GM18517 (cell line): ENCODE results near the gene HCN2.

Source experiments
- ATAC-seq: cut with Tn5 transposase; IDR thresholded peaks from one replicate; pipeline ENCODE4 v1.9.1; 2021; ENCODE audit warnings: mild to moderate bottlenecking, moderate library complexity; ENCODE audit not compliant: unreplicated experiment

HCN2 gene

GRCh38 chr19:633786-634639 lies 44.3 kb downstream of the HCN2 start:
- no peak for ATAC-seq

DNA sequence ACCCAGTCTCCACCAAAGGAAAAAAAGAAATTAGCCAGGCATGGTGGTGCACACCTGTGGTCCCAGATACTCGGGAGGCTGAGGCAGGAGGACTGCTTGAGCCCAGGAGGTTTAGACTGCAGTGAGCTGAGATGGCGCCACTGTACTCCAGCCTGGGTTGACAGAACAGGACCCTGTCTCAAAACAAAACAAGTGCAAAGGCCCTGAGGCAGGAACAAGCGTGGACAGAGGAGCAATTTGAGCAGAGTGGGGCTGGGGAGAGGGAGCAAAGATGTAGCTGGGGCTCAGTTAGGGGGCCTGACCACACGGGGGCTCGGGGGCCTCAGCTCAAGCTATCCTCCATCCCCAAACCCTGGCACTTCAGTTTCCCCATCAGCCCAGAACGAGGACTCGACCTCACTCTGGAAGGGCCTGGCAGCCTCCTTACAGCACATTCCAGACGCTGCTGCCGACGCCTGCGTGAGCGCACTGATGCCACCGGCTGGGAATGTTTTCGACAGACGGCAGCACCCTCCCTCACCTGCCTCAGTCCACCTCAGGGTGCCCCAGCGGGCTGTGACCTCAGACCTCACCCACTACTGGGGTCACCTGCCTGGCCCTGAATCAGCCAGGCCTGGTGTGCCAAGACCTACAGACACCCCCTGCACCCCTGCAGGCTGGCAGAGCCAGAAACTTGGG lies 45.4 kb downstream of the HCN2 start:
- ATAC-seq, result no peak

GRCh38 chr19:638906-639252 lies 49.2 kb downstream of the HCN2 start:
- no peak for ATAC-seq

- no peak for ATAC-seq
These were observed 49.8 kb downstream of the HCN2 start, which contains the start of gene FGF22 for GRCh38 chr19:639253-640160. TSS of gene FGF22 (plus strand) at chr19:639879. CDS start at chr19:639926, 47 bp downstream.

DNA sequence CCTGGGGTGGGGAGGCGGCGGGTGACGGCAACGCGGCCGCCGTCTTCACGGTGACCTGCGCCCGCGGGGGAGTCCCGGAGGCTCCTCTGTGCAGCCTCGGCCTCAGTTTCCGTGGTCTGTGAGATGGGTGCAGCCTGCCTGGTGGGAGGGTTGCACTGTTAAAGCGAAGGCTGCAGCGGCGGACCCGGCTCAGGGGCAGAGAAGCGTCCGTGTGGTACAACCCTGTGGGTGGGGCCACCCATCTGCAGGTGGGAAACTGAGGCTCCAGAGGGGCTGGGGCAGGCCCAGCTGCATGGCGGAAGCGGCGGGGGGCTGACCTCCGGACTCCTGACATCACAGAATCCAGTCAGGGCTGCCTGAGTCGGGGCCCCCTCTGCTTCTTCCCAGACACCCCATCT lies 50.5 kb downstream of the HCN2 start:
- ATAC-seq, result no peak

DNA sequence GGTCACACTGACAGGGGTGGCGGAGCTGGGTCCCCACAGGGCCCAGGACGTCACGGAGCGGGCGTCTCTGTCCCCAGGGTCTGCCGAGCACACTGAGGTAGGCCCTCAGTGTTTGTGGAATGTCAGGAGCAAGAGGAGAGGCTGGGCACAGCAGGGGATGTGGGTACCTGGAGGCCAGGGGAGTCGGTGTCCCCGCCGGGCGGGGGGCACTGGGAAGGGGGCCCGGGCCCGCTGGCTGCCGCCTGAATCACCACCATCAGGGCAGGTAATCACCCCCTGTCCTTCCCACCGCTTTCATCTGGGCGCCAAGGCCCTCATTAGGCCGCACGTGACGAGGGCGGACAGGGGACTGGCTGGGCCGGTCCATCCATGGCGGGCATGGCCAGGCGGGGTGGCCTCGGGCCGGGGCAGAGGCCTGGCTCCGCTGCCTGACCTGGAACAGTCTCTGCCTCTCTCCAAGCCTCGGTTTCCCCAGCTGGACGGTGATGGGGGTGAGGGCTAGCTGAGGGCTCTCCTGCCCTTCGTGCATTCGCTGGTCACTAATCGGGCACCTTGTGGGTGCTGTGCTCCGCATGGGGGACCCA lies 51.0 kb downstream of the HCN2 start:
- ATAC-seq, result no peak

DNA sequence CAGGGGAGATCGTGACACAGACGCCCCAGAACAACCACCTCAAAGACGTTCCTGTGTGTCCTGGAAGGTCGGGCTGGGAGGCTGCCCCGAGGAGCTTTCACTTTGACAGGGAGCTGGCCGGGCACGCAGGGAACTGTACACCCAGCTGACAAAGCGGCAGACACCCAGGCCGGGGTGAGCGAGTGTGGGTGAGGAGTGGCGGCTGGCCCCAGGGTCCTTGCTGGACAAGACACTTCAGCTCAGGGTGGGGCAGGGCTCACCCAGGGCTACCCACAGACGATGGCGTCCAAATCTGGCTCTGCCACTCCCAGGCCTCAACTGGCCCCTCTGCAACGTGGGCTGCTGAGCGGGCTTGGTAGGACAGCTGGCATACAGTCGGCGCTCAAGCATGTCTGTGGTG lies 52.0 kb downstream of the HCN2 start:
- no peak for ATAC-seq

- no peak for ATAC-seq
These were observed 53.4 kb downstream of the HCN2 start for GRCh38 chr19:642767-643727.

GRCh38 chr19:643736-644135 lies 54.1 kb downstream of the HCN2 start:
- ATAC-seq, result no peak

DNA sequence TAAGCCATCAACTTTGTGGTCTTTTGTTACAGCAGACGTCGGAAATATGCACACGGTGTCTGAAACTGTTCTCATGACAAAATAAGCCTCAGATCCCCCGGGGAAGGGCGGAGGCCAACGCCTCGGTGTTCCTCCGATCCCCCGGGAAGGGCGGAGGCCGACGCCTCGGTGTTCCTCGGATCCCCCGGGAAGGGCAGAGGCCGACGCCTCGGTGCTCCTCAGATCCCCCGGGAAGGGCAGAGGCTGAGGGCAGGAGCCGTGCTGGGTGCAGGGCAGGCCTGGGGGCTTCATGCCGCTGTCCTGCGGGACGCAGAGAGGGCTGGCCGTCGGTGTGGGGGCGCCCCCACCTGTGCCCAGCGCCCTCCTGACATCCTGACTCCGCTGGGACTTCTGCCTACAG lies 54.7 kb downstream of the HCN2 start:
- ATAC-seq, result no peak

DNA sequence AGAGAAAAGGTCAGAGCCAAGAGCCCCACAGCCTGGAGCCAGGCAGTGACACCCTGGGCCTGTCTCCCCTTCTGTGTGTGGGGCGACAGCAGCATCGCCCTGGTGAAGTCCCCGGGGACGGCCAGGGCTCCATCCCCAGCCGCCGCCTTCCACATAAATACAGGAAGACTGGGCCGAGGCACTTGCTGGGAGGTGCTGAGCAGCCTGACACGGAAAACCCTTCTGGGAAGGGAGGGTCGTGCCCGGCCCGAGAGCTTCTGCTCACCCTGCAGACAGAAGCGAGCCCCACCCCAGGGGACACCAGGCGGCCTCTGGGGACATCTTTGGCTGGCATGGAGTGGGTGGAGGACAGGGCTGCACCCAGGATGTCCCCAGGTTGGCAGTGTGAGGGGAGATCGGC lies 55.1 kb downstream of the HCN2 start:
- ATAC-seq, result no peak

DNA sequence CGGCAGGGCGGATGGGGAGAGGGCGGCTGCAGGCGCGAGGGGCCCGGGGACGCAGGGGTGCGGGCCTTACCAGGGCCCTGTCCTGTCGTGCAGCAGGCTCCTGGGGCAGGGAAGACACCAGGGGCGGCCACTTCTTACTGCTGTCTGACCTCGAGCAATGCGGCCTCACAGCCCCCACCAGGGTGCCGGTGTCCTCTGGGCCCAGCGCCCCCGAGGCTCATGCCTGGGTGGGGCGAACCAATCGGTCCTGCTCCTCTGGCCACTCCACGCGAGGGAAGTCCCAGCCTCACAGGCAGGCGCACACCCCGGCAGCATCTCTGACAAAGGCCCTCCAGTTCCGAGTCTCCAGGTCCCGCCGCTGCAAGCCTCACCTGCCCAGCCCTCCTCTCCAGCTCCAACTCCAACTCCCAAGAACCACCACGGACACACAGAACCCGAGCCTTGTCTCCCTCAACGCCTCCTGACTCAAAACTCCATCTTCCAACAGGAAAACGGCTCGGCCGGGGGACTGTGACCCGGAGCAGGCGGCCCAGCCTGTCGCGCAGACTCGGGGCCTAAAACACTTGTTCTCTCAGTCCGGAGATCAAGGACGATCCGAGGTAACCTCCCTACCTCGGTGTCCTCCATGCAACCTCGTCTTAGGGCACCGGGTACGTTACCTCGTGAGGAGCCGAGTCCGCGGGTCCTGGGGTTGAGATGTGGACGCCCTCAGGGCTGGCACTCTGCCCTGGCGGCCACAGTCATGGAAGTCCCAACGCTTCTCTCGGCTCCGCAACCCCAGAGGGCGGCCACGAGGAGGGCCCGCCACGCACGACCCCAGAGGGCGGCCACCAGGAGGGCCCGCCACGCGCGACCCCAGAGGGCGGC lies 56.5 kb downstream of the HCN2 start:
- ATAC-seq, result no peak

DNA sequence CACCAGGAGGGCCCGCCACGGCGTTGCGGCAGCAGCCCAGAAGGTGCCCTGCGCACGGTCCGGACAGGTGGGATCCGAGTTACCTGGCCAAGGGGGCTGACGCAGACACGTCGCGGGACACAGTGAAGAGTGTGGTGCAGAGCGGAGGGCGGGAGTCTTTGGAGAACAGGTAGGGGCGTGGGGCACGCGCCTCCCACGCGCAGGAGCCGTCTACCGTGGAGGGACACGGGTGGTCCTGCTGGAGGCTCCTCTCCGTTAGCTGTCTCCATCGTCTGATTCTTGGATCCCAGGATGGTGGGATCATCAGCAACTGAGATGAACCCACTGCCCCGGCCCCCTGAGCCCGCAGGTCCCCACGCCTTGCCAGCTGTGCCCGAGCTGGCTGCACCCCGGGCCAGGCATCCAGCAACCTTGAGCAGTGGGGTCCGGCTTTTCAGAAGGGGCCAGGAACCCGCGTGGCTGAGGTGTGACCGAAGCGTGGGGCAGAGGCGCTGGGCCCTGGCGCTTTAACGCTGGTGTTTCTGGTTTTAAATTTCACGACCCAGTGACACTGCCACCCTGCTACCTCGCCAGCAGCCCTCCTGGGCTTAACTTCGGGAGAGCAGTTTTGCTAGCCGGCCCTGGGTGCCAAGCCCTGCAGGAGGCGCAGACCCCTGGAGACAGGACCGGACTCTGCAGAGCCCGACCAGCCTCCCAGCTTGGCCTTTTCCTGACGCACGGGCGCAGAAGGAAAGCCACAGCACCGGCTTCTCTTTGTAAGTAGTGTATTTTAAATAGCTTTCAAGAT lies 57.3 kb downstream of the HCN2 start:
- ATAC-seq, result no peak

- no peak for ATAC-seq
These were observed 58.0 kb downstream of the HCN2 start for GRCh38 chr19:647566-648284.

DNA sequence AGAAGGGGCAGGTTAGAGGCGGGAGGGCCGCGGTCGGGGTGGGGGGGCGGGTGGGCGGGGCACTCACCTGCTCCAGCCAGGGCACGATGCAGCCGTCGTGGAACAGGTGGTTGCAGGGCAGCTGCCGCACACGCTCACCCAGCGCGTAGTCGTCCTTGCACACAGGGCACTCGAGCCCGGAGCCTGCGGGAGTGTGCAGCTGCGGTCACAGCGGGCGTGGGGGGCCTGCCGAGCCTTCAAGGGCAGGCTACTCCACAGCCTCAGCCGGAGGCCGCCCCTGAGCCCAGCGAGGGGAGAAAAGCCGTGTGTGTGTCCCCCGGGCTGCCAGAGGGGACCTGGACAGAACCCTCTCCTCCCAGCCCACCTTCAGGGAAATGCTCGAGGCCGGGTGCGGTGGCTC lies 58.6 kb downstream of the HCN2 start:
- ATAC-seq, result no peak

- no peak for ATAC-seq
These were observed 59.5 kb downstream of the HCN2 start for GRCh38 chr19:648904-649801.

- no peak for ATAC-seq
These were observed 60.4 kb downstream of the HCN2 start for GRCh38 chr19:650121-650520.
